DMS79 (cell line): ENCODE data around the gene FAM163A.
A peak's percentile ranks its signal among the peaks of the same experiment; 100 is the strongest.
"Not testable (repeated sequence)": the region's sequence is repeated elsewhere in the genome, so short reads cannot be mapped to it uniquely, and the experiment has no call there.

Experiments
- DNase-seq: peaks from one replicate; lab custom pipeline; 2025; lab: John Stamatoyannopoulos, UW

Gene FAM163A

GRCh38 chr1:179793281-179793680, 50.2 kb downstream of the FAM163A start:
- no peak for DNase-seq

- no peak for DNase-seq
Measured at GRCh38 chr1:179794146-179794545, 51.1 kb downstream of the FAM163A start.

- DNase-seq: no peak
Measured at GRCh38 chr1:179794669-179795068, 51.6 kb downstream of the FAM163A start.

- DNase-seq: no peak
Measured at GRCh38 chr1:179798213-179798863, 55.2 kb downstream of the FAM163A start.

GRCh38 chr1:179798864-179799516, 55.9 kb downstream of the FAM163A start:
- DNase-seq: no peak

- DNase-seq: no peak
Measured at GRCh38 chr1:179800481-179800880, 57.4 kb downstream of the FAM163A start.

- DNase-seq: no peak
Measured at GRCh38 chr1:179803104-179803503, 60.0 kb downstream of the FAM163A start.

GRCh38 chr1:179803918-179804317, 60.8 kb downstream of the FAM163A start:
- no peak for DNase-seq

- not testable (repeated sequence) for DNase-seq
Measured at GRCh38 chr1:179804417-179804816, 61.3 kb downstream of the FAM163A start.

- no peak for DNase-seq
Measured at GRCh38 chr1:179805291-179806195, 62.5 kb downstream of the FAM163A start.

- no peak for DNase-seq
Measured at GRCh38 chr1:179806333-179806732, 63.2 kb downstream of the FAM163A start.

GRCh38 chr1:179807291-179807690, 64.2 kb downstream of the FAM163A start:
- no peak for DNase-seq

GRCh38 chr1:179807691-179808485, 64.8 kb downstream of the FAM163A start:
- DNase-seq: no peak

GRCh38 chr1:179808503-179808902, 65.4 kb downstream of the FAM163A start:
- no peak for DNase-seq

- DNase-seq: peak; percentile 54
Measured at GRCh38 chr1:179809506-179810366, 66.6 kb downstream of the FAM163A start.

- no peak for DNase-seq
Measured at GRCh38 chr1:179810367-179810715, 67.2 kb downstream of the FAM163A start.

GRCh38 chr1:179812501-179813292, 69.6 kb downstream of the FAM163A start:
- DNase-seq: no peak

GRCh38 chr1:179813626-179814545, 70.8 kb downstream of the FAM163A start:
- DNase-seq: no peak

GRCh38 chr1:179814546-179814838, 71.4 kb downstream of the FAM163A start:
- DNase-seq: no peak
